Astrocyte (in vitro differentiated cells and primary cell): ENCODE data around the gene TTC36.

Source experiments
- EZH2 ChIP-seq: IDR thresholded peaks from 2 replicates; pipeline ENCODE4 v1.6.1; 2012; ENCODE audit warnings: mild to moderate bottlenecking, low read length, inconsistent platforms; ENCODE audit not compliant: insufficient read depth
- TF ChIP-seq, protein P1 (sequence below): IDR thresholded peaks from 2 replicates; pipeline ENCODE4 v1.5.1; 2011; ENCODE audit warnings: low read depth, mild to moderate bottlenecking, inconsistent platforms, low read length, moderate library complexity; ENCODE audit not compliant: insufficient read depth

DNA sequence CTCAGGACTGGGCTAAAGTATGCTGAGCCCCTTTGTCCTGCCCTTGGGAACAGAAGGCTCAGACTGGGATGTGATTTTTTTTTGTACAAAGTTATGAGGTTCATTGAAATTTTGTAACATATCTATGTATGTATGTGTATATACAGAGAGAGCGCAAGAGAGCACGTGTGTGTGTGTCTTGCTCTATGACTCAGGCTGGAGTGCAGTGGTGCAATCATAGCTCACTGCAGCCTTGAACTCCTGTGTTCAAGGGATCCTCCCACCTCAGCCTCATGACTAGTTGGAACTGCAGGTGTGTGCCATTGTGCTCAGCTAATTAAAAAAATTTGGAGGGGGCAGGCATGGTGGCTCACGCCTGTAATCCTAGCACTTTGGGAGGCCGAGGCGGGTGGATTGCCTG lies 9.5 kb downstream of the TTC36 start:
- TF ChIP-seq, protein P1, sequence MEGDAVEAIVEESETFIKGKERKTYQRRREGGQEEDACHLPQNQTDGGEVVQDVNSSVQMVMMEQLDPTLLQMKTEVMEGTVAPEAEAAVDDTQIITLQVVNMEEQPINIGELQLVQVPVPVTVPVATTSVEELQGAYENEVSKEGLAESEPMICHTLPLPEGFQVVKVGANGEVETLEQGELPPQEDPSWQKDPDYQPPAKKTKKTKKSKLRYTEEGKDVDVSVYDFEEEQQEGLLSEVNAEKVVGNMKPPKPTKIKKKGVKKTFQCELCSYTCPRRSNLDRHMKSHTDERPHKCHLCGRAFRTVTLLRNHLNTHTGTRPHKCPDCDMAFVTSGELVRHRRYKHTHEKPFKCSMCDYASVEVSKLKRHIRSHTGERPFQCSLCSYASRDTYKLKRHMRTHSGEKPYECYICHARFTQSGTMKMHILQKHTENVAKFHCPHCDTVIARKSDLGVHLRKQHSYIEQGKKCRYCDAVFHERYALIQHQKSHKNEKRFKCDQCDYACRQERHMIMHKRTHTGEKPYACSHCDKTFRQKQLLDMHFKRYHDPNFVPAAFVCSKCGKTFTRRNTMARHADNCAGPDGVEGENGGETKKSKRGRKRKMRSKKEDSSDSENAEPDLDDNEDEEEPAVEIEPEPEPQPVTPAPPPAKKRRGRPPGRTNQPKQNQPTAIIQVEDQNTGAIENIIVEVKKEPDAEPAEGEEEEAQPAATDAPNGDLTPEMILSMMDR, result no peak
- no peak for TF ChIP-seq EZH2
